Left ventricle myocardium inferior (tissue), 1 donor: Measurements from ENCODE around the gene NLGN1. TPM values are rescaled to one million over a fixed set of nuclear protein-coding genes. Genes with fewer than 3 reads are reported as not detected.

Source experiments
- DNase-seq: peaks from one replicate; pipeline ENCODE4 v3.0.0-alpha.2; 2020
- H3K27ac ChIP-seq: fragments of 200-600 bp; replicated peaks from 2 replicates; pipeline ENCODE4 v1.8.0; 2021
- H3K27me3 ChIP-seq: fragments of 200-600 bp; 2 replicates; pipeline ENCODE4 v1.8.0; 2021; ENCODE audit warnings: low read depth
- H3K36me3 ChIP-seq: fragments of 200-600 bp; 2 replicates; pipeline ENCODE4 v1.8.0; 2021
- H3K4me1 ChIP-seq: fragments of 200-600 bp; 2 replicates; pipeline ENCODE4 v1.8.0; 2021
- H3K4me3 ChIP-seq: fragments of 200-600 bp; 2 replicates; pipeline ENCODE4 v1.8.0; 2021; ENCODE audit warnings: mild to moderate bottlenecking, moderate library complexity
- H3K9me3 ChIP-seq: fragments of 200-600 bp; replicated peaks from 2 replicates; pipeline ENCODE4 v1.8.0; 2021
- intact Hi-C: fragments of 100-400 bp; cut with micrococcal nuclease; formaldehyde crosslinking; loops from one replicate; pipeline ENCODE4 v1.11.0; 2022
- total RNA-seq: library from RNA; stranded (reverse); fragmentation: NEBNext Ultra II Directional; extraction: Animal tissue kit (Norgen Biotek cat#: 25700); gene quantifications from one replicate; pipeline ENCODE4 v1.2.1, GENCODE V29; 2021
- TF ChIP-seq, protein P1 (sequence below): fragments of 200-600 bp; IDR thresholded peaks from 2 replicates; pipeline ENCODE4 v1.8.0; 2021; ENCODE audit warnings: antibody characterized with exemption, mild to moderate bottlenecking, borderline replicate concordance
- donor health status: DM: no; HTN: yes; CAD: no; lungs with severe emphysema.

NLGN1 gene
- total RNA-seq, 1 donor from 2014 or later: 13.7 TPM

DNA sequence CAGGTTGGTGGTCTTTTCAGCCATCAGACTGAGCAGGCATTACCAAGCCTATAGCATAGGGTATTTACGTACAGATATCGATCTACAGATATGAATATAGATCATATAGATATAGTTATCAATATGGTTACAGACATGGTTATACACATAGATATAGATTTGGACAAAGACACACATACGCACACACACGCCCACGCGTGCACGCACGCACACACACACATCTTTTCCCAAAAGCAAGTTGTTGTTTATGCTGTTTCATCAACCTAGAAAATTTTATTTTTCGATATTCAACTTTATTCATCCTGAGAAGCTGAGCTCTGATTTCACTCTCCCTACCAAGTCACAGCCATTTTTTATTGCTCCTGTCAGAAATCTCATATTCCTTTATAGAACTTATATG lies 309.1 kb downstream of the NLGN1 start:
- Histone ChIP-seq H3K36me3 (no peaks in the 10 kb centered on the region), H3K4me1 (no peaks in the 10 kb centered on the region), H3K27ac (no peak overlapping the region), H3K27me3 (no peaks in the 10 kb centered on the region), H3K4me3 (no peak overlapping the region), H3K9me3 (peaks cover 2% of the 10 kb centered on the region)
- TF ChIP-seq, protein P1, sequence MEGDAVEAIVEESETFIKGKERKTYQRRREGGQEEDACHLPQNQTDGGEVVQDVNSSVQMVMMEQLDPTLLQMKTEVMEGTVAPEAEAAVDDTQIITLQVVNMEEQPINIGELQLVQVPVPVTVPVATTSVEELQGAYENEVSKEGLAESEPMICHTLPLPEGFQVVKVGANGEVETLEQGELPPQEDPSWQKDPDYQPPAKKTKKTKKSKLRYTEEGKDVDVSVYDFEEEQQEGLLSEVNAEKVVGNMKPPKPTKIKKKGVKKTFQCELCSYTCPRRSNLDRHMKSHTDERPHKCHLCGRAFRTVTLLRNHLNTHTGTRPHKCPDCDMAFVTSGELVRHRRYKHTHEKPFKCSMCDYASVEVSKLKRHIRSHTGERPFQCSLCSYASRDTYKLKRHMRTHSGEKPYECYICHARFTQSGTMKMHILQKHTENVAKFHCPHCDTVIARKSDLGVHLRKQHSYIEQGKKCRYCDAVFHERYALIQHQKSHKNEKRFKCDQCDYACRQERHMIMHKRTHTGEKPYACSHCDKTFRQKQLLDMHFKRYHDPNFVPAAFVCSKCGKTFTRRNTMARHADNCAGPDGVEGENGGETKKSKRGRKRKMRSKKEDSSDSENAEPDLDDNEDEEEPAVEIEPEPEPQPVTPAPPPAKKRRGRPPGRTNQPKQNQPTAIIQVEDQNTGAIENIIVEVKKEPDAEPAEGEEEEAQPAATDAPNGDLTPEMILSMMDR: no peak
- intact Hi-C loops: no loop called here
- DNase-seq: no peak

DNA sequence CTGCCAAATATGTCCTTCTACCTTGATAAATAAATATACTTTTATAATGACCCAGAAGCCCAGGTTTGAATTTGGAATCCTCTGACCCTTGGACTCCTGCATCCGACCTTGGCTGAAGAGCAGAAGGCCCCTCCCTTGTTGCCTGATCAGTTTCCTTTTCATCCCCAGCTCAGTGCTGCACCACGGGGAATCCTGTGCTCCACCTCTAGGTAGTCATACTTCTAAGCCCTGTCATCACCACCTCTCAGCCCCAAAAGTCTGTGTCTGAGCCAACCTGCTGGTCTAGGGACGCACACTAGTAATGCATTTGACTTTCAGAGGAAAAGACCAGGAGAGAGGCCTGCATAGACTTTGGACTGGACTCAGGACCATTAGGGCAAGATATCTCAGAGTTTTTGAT lies 310.6 kb downstream of the NLGN1 start:
- Histone ChIP-seq H3K9me3 (no peaks in the 10 kb centered on the region), H3K4me1 (no peaks in the 10 kb centered on the region), H3K27me3 (no peaks in the 10 kb centered on the region), H3K36me3 (no peaks in the 10 kb centered on the region), H3K27ac (no peak overlapping the region), H3K4me3 (no peak overlapping the region)
- TF ChIP-seq, protein P1: no peak
- DNase-seq: no peak
- intact Hi-C loops: no loop called here

- no peaks in the 10 kb centered on the region for H3K4me1 ChIP-seq
- TF ChIP-seq, protein P1: no peak
- H3K36me3 ChIP-seq: no peaks in the 10 kb centered on the region
- intact Hi-C loops: no loop called here
- no peaks in the 10 kb centered on the region for H3K27me3 ChIP-seq
- H3K9me3 ChIP-seq: no peaks in the 10 kb centered on the region
- no peak for DNase-seq
- no peak overlapping the region for H3K4me3 ChIP-seq
- no peak overlapping the region for H3K27ac ChIP-seq
Measured at GRCh38 chr3:173709026-173709425, 311.5 kb downstream of the NLGN1 start.

- intact Hi-C loops: no loop called here
- H3K27ac ChIP-seq: no peak overlapping the region
- no peak overlapping the region for H3K4me3 ChIP-seq
- TF ChIP-seq, protein P1: no peak
- H3K27me3 ChIP-seq: no peaks in the 10 kb centered on the region
- H3K36me3 ChIP-seq: no peaks in the 10 kb centered on the region
- no peak for DNase-seq
- H3K4me1 ChIP-seq: no peaks in the 10 kb centered on the region
- H3K9me3 ChIP-seq: no peaks in the 10 kb centered on the region
Measured at GRCh38 chr3:173711619-173712018, 314.1 kb downstream of the NLGN1 start.

DNA sequence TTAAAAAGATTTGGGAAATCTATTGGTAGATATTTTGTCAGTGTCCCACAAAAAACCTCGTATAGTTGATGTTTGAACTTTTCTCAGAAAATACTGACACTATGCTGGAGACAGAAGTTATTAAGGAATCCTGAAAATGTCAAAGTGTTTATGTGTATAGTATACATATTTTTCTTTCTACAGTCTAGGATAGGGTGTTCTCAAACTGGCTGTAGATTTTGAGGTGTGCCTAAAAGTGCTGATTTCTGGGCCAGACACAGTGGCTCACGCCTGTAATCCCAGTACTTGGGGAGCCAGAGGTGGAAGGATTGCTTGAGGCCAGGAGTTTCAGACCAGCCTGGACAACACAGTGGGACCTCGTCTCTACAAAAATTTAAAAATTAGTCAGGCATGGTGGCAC lies 322.0 kb downstream of the NLGN1 start:
- Histone ChIP-seq H3K4me1 (no peaks in the 10 kb centered on the region), H3K27ac (no peak overlapping the region), H3K9me3 (no peaks in the 10 kb centered on the region), H3K36me3 (no peaks in the 10 kb centered on the region), H3K4me3 (no peak overlapping the region), H3K27me3 (no peaks in the 10 kb centered on the region)
- TF ChIP-seq, protein P1: no peak
- no peak for DNase-seq
- intact Hi-C loops: no loop called here

GRCh38 chr3:173725507-173725906 lies 328.0 kb downstream of the NLGN1 start:
- intact Hi-C loops: no loop called here

More at GRCh38 chr3:173725507-173725906, 328.0 kb downstream of the NLGN1 start:
- no peak for DNase-seq
- TF ChIP-seq, protein P1: no peak
- no peaks in the 10 kb centered on the region for H3K36me3 ChIP-seq
- no peaks in the 10 kb centered on the region for H3K9me3 ChIP-seq
- no peak overlapping the region for H3K27ac ChIP-seq
- H3K27me3 ChIP-seq: no peaks in the 10 kb centered on the region
- no peaks in the 10 kb centered on the region for H3K4me1 ChIP-seq
- H3K4me3 ChIP-seq: no peak overlapping the region
